Fibroblast of villous mesenchyme (primary cell): ENCODE results near the gene SRSF1. TPM values are rescaled to one million over a fixed set of nuclear protein-coding genes. Genes with fewer than 3 reads are reported as not detected.
"Not testable (repeated sequence)": the region's sequence is repeated elsewhere in the genome, so short reads cannot be mapped to it uniquely, and the experiment has no call there.

Experiments
- DNase-seq: peaks from one replicate; pipeline ENCODE4 v3.0.0-alpha.2; 2010; ENCODE audit warnings: low read depth
- H3K4me3 ChIP-seq: 2 replicates; pipeline ENCODE4 v1.5.1; 2011; ENCODE audit warnings: low read depth, mild to moderate bottlenecking, low read length
- CTCF ChIP-seq: IDR thresholded peaks from 2 replicates; pipeline ENCODE4 v1.5.1; 2012; ENCODE audit warnings: low read depth, mild to moderate bottlenecking, low read length; ENCODE audit not compliant: insufficient read depth
- total RNA-seq: library from RNA; depleted of rRNA; stranded (reverse); fragments of >200 nt; gene quantifications from 2 replicates; pipeline ENCODE4 v1.2.3, GENCODE V29; 2012

The SRSF1 gene
- total RNA-seq, 1 donor, result 434 TPM

DNA sequence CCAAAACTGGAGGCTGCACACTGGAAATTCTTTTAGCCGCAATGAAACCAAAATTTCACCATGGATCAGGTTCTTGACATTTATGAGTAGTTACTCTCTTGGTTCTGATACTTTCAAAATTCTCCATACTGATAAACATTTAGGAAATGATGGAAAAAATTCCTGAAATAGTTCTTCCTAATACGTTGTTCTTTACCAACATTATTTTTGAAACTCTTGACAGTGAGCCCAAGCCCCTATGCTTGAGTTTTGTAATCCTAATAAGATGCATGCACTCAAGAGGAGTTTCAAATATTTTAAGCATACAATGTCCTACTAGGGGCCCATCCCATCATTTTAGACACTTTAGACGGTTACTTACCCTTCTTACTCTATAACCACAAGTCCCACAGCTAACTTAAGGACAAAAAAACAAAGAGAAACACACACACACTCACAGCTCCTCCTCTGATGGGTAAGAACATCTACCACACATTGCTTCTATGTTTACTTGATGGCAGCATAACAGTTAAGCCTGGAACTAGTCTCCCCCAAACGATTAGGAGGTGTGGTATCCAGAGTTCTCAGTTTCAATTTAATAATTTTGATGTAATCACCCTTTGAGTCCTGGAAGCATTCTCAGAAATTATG, 22.7 kb downstream of the SRSF1 start:
- DNase-seq, result peak; percentile 72
- H3K4me3 ChIP-seq, result peak overlapping the region; percentile 69
- no peak for TF ChIP-seq CTCF

GRCh38 chr17:57983446-57983845, 23.6 kb downstream of the SRSF1 start:
- no peak overlapping the region for H3K4me3 ChIP-seq
- TF ChIP-seq CTCF, result no peak
- no peak for DNase-seq

DNA sequence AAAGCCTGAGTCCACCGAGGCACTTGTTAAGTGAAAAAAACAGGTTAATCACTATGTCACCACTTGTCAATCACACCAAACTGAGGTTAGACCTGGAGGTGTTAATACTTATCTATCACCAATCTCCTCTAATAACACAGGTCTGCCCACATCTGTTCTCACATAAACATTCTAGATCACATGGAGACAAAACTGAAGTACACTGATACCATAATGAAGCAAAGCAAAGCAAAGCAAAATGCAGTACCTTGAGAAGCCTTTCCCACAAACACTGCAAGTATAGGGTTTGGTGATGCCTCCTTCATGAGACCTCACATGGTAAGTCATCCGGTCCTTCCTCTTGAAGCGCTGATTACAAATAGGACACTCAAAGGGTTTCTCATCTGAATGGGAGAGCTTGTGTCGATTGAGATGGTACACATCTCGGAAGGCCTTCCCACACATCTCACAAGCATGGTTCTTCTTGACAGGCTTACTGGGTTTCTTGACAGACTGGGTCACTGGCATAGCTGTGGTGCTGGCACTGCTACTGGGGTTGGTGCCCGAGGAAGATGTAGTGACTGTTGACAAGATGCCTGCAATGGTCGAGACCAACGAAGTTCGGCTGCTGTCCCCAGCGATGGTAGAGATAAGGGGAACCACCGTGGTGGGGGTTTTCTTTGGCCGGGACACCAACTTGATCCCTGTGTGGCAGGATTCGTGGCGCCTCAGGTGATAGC, 24.4 kb downstream of the SRSF1 start:
- H3K4me3 ChIP-seq, result no peak overlapping the region
- DNase-seq, result no peak
- TF ChIP-seq CTCF, result no peak

DNA sequence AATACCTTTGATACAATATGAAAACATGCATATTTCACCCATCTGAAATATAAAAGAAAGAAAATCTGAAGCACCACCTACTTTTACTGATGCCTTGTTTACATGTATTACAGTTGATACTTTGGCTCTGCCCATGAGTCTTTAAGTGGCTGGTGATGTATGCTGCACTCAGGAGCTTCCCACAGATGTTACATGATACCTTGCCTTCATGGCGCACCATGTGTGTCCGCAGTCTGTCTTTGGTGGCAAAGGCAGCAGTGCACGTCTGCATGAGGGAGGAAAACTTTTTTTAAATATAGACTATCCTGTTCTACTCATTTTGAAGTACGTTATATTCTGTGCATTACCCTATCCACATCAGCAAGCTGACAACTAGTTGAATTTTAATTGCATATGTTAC, 26.5 kb downstream of the SRSF1 start:
- no peak overlapping the region for H3K4me3 ChIP-seq
- DNase-seq, result no peak
- no peak for TF ChIP-seq CTCF

DNA sequence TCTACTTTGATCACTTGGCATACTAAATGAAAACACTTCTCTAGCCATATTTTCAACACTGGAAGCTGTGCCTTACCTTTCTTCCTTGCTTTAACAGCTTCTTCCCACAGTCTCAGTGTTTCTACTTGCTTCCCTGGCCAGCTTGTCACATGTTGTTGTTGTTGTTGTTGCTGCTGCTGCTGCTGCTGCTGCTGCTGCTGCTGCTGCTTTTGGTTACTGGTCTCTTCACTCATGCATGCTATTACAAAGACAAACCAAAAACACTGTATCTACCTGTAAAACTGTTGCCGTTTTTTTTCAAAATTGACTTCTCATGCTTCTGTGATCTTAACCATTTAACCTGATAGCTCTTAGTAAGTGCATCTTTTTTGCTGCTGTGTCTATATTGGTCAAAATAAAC, 28.0 kb downstream of the SRSF1 start:
- H3K4me3 ChIP-seq, result no peak overlapping the region
- DNase-seq, result no peak
- TF ChIP-seq CTCF, result no peak

- no peak for TF ChIP-seq CTCF
- no peak for DNase-seq
- no peak overlapping the region for H3K4me3 ChIP-seq
Measured at GRCh38 chr17:57976594-57976993, 30.5 kb downstream of the SRSF1 start.

DNA sequence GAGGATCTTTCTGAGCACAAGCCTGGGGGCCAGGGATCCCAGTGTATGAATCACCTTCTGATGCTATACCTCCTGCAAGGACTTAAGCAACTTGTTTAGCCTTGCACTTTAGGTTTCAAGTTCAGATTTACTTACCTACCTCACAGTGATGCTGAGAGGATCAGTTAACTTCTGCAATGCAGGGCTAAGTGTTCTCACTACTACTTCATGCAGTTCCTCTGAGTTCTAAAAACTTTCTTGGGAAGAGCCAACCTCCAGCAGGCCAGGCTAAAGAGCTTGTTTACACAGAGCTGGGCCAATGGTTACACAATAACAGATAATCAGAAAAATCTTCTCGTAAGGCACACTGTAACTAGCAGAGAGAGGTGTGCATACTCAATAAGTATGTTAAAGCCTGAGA, 32.0 kb downstream of the SRSF1 start:
- DNase-seq, result peak; percentile 75
- no peak overlapping the region for H3K4me3 ChIP-seq
- no peak for TF ChIP-seq CTCF

GRCh38 chr17:57974053-57974824, 32.8 kb downstream of the SRSF1 start:
- DNase-seq, H3K4me3 ChIP-seq: not testable (repeated sequence)
